Ovary (tissue), 3 donors: Measurements from ENCODE around the gene MCM9.

Source experiments
- POLR2A ChIP-seq: fragments of 450-650 bp; IDR thresholded peaks from one replicate; pipeline ENCODE4 v1.6.1; 2017; ENCODE audit warnings: antibody characterized with exemption, mild to moderate bottlenecking, moderate library complexity
- TF ChIP-seq, protein P1 (sequence below), 3 donors: fragments of 450-650 bp in 2 of 3; fragments of 200-600 bp in 1 of 3; IDR thresholded peaks; one replicate each; pipeline versions ENCODE4 v1.5.1 to v1.8.0; 2016 to 2022; ENCODE audit warnings: antibody characterized with exemption in 3 of 3, mild to moderate bottlenecking in 1 of 3
- donor health status: DM: no; HTN: no; CAD: no.

DNA sequence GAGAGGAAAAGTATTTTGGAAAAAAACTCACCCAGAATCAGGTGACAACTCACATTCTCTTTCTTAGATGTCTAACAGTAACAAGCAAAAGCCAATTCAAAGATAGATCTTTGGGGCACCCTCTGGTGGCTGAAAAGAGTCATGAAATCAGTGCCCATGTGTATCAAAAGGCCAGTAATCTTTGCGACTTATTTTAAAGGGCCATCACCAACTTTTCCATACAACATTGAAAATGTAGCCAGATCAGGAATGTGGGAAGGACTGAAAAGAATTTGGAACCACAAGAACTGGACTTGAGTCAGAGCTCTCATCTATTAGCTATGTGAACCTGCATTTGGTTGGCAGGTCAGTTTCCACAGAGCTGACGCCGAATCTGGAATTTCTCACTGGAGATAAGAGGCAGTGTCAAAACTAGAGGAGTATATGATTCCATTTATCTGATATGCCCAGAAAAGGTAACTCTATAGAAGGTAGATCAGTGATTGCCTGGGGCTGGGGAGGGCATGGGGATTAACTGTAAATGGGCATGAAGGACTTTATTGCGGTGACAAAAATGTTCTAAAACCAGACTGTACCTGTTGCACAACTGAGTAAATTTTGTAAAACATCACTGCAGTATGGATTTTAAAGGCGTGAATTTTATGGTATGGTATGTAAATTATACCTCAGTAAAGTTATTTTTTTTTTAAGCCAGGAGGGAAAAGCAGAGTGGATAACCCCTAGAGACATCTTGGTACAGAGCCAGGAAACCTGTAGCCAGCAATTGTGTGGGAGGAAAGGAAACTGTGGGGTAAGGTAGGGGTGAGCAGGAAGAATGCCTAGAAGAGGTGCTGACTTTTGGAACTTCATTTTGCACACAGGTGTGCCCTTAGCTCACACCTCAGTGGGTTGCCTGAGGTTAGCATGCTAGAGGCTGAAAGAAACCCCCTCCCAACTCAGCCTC, 158.1 kb downstream of the MCM9 start:
- TF ChIP-seq, protein P1, sequence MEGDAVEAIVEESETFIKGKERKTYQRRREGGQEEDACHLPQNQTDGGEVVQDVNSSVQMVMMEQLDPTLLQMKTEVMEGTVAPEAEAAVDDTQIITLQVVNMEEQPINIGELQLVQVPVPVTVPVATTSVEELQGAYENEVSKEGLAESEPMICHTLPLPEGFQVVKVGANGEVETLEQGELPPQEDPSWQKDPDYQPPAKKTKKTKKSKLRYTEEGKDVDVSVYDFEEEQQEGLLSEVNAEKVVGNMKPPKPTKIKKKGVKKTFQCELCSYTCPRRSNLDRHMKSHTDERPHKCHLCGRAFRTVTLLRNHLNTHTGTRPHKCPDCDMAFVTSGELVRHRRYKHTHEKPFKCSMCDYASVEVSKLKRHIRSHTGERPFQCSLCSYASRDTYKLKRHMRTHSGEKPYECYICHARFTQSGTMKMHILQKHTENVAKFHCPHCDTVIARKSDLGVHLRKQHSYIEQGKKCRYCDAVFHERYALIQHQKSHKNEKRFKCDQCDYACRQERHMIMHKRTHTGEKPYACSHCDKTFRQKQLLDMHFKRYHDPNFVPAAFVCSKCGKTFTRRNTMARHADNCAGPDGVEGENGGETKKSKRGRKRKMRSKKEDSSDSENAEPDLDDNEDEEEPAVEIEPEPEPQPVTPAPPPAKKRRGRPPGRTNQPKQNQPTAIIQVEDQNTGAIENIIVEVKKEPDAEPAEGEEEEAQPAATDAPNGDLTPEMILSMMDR (IDR thresholded peaks at IDR 0.05), result peak in 2 of 3 donors; percentile 61 to 67
- TF ChIP-seq POLR2A, result no peak
